ENCODE measurements around the gene SLC2A5.

GRCh38 chr1:9020305-9020704 lies 49.1 kb downstream of the SLC2A5 start:
- no peak for TF ChIP-seq CTCF (IDR thresholded peaks at IDR 0.05; ENCODE audit: low read depth, low read length, poor library complexity, severe bottlenecking)
- no peak for TF ChIP-seq EZH2phosphoT487 (IDR thresholded peaks at IDR 0.05; ENCODE audit: borderline replicate concordance, low read length)

All from DOHH2 (cell line).